HepG2 (cell line): ENCODE data around the gene ATG9A. TPM values are rescaled to one million over a fixed set of nuclear protein-coding genes. Genes with fewer than 3 reads are reported as not detected.
A peak's percentile ranks its signal among the peaks of the same experiment; 100 is the strongest.

ENCODE experiments used
- CBX2 ChIP-seq, 2 experiments: fragments of 200-600 bp in 1 of 2; sonication (generic); formaldehyde crosslinking in 1 of 2; IDR thresholded peaks; 2 replicates each; pipeline versions ENCODE4 v1.7.0 to v1.8.1; 2018 to 2022; ENCODE audit warnings: low read depth in 2 of 2, low read length in 1 of 2, mild to moderate bottlenecking in 1 of 2, missing genetic modification reagents in 1 of 2
- HCFC1 ChIP-seq: fragments of 150-350 bp; IDR thresholded peaks from 2 replicates; pipeline ENCODE4 v1.6.1; 2014; ENCODE audit warnings: low read depth, low read length
- HDAC2 ChIP-seq: sonication (generic); formaldehyde crosslinking; IDR thresholded peaks from 2 replicates; pipeline ENCODE4 v1.4.0; 2020; ENCODE audit warnings: missing genetic modification reagents
- JDP2 ChIP-seq: sonication (generic); formaldehyde crosslinking; IDR thresholded peaks from 2 replicates; pipeline ENCODE4 v1.8.1; 2022; ENCODE audit warnings: missing genetic modification reagents, borderline replicate concordance
- JUNB ChIP-seq: sonication (generic); formaldehyde crosslinking; IDR thresholded peaks from 2 replicates; pipeline ENCODE4 v1.8.0; 2022; ENCODE audit warnings: missing genetic modification reagents, mild to moderate bottlenecking, borderline replicate concordance
- KLF13 ChIP-seq: sonication (generic); formaldehyde crosslinking; IDR thresholded peaks from 2 replicates; pipeline ENCODE4 v1.4.0; 2020; ENCODE audit warnings: mild to moderate bottlenecking, missing genetic modification reagents
- LCORL ChIP-seq, 2 experiments: fragments of 450-650 bp in 1 of 2; sonication (generic) in 1 of 2; formaldehyde crosslinking in 1 of 2; IDR thresholded peaks; 2 replicates each; pipeline versions ENCODE4 v1.5.0 to v1.6.1; 2017 to 2020; ENCODE audit warnings: antibody characterized with exemption in 1 of 2, missing genetic modification reagents in 1 of 2
- MAFK ChIP-seq, 2 experiments: IDR thresholded peaks in 1 of 2; conservative IDR thresholded peaks in 1 of 2; 2 replicates each; pipeline ENCODE4 v1.6.1; 2011; ENCODE audit warnings: improper control_type of control experiment in 2 of 2, low read length in 2 of 2
- MTA3 ChIP-seq: sonication (generic); formaldehyde crosslinking; IDR thresholded peaks from 2 replicates; pipeline ENCODE4 v1.4.0; 2020; ENCODE audit warnings: missing genetic modification reagents
- NCOA2 ChIP-seq: sonication (generic); formaldehyde crosslinking; IDR thresholded peaks from 2 replicates; pipeline ENCODE4 v1.8.0; 2022; ENCODE audit warnings: inconsistent platforms
- NFYC ChIP-seq: IDR thresholded peaks from 2 replicates; pipeline ENCODE4 v1.6.1; 2016; ENCODE audit warnings: missing genetic modification reagents, missing compliant biosample characterization
- TBL1XR1 ChIP-seq: fragments of 150-350 bp; IDR thresholded peaks from 2 replicates; pipeline ENCODE4 v1.6.1; 2014; ENCODE audit warnings: borderline replicate concordance, low read length; ENCODE audit not compliant: partially characterized antibody
- TCF12 ChIP-seq, 2 experiments: fragments of 450-650 bp in 1 of 2; sonication (generic) in 1 of 2; formaldehyde crosslinking in 1 of 2; IDR thresholded peaks; 2 replicates each; pipeline versions ENCODE4 v1.6.1 to v1.8.0; 2017 to 2022; ENCODE audit warnings: antibody characterized with exemption in 1 of 2, mild to moderate bottlenecking in 1 of 2, missing genetic modification reagents in 1 of 2, moderate library complexity in 1 of 2
- TIGD3 ChIP-seq: sonication (generic); formaldehyde crosslinking; IDR thresholded peaks from 2 replicates; pipeline ENCODE4 v1.5.1; 2020; ENCODE audit warnings: mild to moderate bottlenecking, missing genetic modification reagents, borderline replicate concordance
- ZFP36L1 ChIP-seq: sonication (generic); formaldehyde crosslinking; IDR thresholded peaks from 2 replicates; pipeline ENCODE4 v1.8.0; 2022; ENCODE audit warnings: mild to moderate bottlenecking, missing genetic modification reagents, moderate library complexity
- ZMAT5 ChIP-seq: sonication (generic); formaldehyde crosslinking; IDR thresholded peaks from 2 replicates; pipeline ENCODE4 v1.5.0; 2020; ENCODE audit warnings: mild to moderate bottlenecking, low read depth, missing genetic modification reagents, borderline replicate concordance
- ZNF333 ChIP-seq: sonication (generic); formaldehyde crosslinking; IDR thresholded peaks from 2 replicates; pipeline ENCODE4 v1.4.0; 2020; ENCODE audit warnings: mild to moderate bottlenecking, missing genetic modification reagents, borderline replicate concordance
- ZNF382 ChIP-seq: sonication (generic); formaldehyde crosslinking; IDR thresholded peaks from 2 replicates; pipeline ENCODE4 v1.5.0; 2020; ENCODE audit warnings: missing genetic modification reagents, mild to moderate bottlenecking, borderline replicate concordance
- ZNF761 ChIP-seq: sonication (generic); formaldehyde crosslinking; conservative IDR thresholded peaks from 2 replicates; pipeline ENCODE4 v1.4.0; 2020; ENCODE audit warnings: mild to moderate bottlenecking, missing genetic modification reagents
- polyA plus RNA-seq, 8 experiments: library from polyadenylated mRNA; depleted of rRNA in 3 of 8; stranded (reverse) in 7 of 8; unstranded in 1 of 8; fragments of >200 nt; fragmentation: Illumina TruSeq in 4 of 8; extraction: Trizol in 4 of 8; gene quantifications; 2 replicates each; pipeline versions ENCODE4 v1.2.1 to v1.2.3, GENCODE V29; 2011 to 2016; ENCODE audit warnings: low read depth in 4 of 8, missing spikeins in 1 of 8, mixed read lengths in 1 of 8; ENCODE audit not compliant: insufficient read depth in 1 of 8
- total RNA-seq, 5 experiments: library from RNA; depleted of rRNA; stranded (reverse); fragments of >200 nt; fragmentation: Illumina TruSeq; extraction: Trizol; gene quantifications; 2 replicates each; pipeline ENCODE4 v1.2.3, GENCODE V29; 2016; ENCODE audit warnings: low read depth in 1 of 5
- TF ChIP-seq, protein P1 (sequence below): sonication (generic); formaldehyde crosslinking; IDR thresholded peaks from 2 replicates; pipeline ENCODE4 v1.4.0; 2020; ENCODE audit warnings: missing genetic modification reagents, mild to moderate bottlenecking, borderline replicate concordance
- TF ChIP-seq, protein P2 (sequence below): sonication (generic); formaldehyde crosslinking; IDR thresholded peaks from 2 replicates; pipeline ENCODE4 v1.8.1; 2023; ENCODE audit warnings: mild to moderate bottlenecking, missing genetic modification reagents
- TF ChIP-seq, protein P3 (sequence below): sonication (generic); formaldehyde crosslinking; IDR thresholded peaks from 2 replicates; pipeline ENCODE4 v1.5.0; 2020; ENCODE audit warnings: missing genetic modification reagents

ATG9A gene
- total and polyA plus RNA-seq, 2 of the 13 experiments (the other 11 are each of a cell fraction or from before 2014, with no cell fraction given): 35.0 to 131 TPM

- TF ChIP-seq ZMAT5 (no peak), JDP2 (CRISPR knock-in tag) (no peak; the same call in 1 of the 2 replicates), NFYC (CRISPR knock-in tag) (peak; percentile 40; the same call in 1 of the 2 replicates), ZFP36L1 (CRISPR knock-in tag) (no peak; the same call in 1 of the 2 replicates), JUNB (no peak), TIGD3 (no peak; the same call in 1 of the 2 replicates), ZNF382 (CRISPR knock-in tag) (no peak), MAFK (conservative IDR thresholded peaks at IDR 0.05 in 1 of 2, IDR thresholded peaks at IDR 0.05 in 1 of 2; ENCODE audit: low read length in 2 of 2) (peak; percentile 58 to 89; a peak in 3 of 4 replicates), TBL1XR1 (peak; percentile 60), KLF13 (no peak), HCFC1 (peak; percentile 82), ZNF333 (CRISPR knock-in tag) (peak; percentile 47; the same call in 1 of the 2 replicates), ZNF761 (peak; percentile 60; the same call in 1 of the 2 replicates), HDAC2 (peak; percentile 91), NCOA2 (CRISPR knock-in tag) (peak; percentile 65), CBX2 (IDR thresholded peaks at IDR 0.05; ENCODE audit: low read depth, low read length) (no peak), CBX2 (CRISPR knock-in tag; IDR thresholded peaks at IDR 0.05; ENCODE audit: low read depth) (peak; percentile 90; the same call in 1 of the 2 replicates), MTA3 (CRISPR knock-in tag) (no peak), TCF12 (IDR thresholded peaks at IDR 0.05) (no peak), TCF12 (CRISPR knock-in tag; IDR thresholded peaks at IDR 0.05) (no peak), LCORL (IDR thresholded peaks at IDR 0.05) (no peak), LCORL (CRISPR knock-in tag; IDR thresholded peaks at IDR 0.05) (peak; percentile 77)
- TF ChIP-seq, protein P1, sequence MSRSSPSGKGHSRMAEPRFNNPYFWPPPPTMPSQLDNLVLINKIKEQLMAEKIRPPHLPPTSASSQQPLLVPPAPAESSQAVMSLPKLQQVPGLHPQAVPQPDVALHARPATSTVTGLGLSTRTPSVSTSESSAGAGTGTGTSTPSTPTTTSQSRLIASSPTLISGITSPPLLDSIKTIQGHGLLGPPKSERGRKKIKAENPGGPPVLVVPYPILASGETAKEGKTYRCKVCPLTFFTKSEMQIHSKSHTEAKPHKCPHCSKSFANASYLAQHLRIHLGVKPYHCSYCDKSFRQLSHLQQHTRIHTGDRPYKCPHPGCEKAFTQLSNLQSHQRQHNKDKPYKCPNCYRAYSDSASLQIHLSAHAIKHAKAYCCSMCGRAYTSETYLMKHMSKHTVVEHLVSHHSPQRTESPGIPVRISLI (CRISPR knock-in tag): 0 out of 2 replicates have a peak, but pooled peaks have one; percentile 21
- TF ChIP-seq, protein P2, sequence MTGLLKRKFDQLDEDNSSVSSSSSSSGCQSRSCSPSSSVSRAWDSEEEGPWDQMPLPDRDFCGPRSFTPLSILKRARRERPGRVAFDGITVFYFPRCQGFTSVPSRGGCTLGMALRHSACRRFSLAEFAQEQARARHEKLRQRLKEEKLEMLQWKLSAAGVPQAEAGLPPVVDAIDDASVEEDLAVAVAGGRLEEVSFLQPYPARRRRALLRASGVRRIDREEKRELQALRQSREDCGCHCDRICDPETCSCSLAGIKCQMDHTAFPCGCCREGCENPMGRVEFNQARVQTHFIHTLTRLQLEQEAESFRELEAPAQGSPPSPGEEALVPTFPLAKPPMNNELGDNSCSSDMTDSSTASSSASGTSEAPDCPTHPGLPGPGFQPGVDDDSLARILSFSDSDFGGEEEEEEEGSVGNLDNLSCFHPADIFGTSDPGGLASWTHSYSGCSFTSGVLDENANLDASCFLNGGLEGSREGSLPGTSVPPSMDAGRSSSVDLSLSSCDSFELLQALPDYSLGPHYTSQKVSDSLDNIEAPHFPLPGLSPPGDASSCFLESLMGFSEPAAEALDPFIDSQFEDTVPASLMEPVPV (CRISPR knock-in tag): no peak
- TF ChIP-seq, protein P3, sequence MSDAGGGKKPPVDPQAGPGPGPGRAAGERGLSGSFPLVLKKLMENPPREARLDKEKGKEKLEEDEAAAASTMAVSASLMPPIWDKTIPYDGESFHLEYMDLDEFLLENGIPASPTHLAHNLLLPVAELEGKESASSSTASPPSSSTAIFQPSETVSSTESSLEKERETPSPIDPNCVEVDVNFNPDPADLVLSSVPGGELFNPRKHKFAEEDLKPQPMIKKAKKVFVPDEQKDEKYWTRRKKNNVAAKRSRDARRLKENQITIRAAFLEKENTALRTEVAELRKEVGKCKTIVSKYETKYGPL: 0 out of 2 replicates have a peak, but pooled peaks have one; percentile 54
Observed at GRCh38 chr2:219245148-219245898, 15.9 kb upstream of the ATG9A start, which contains the start of the genes GLB1L and STK16 (continued).
